Mesendoderm (in vitro differentiated cells): ENCODE measurements around the gene LPGAT1.
A peak's percentile ranks its signal among the peaks of the same experiment; 100 is the strongest.
"Not testable (repeated sequence)": the region's sequence is repeated elsewhere in the genome, so short reads cannot be mapped to it uniquely, and the experiment has no call there.

ENCODE experiments used
- DNase-seq: peaks from one replicate; pipeline ENCODE4 v3.0.0; 2013
- H2AK5ac ChIP-seq: 2 replicates; pipeline ENCODE4 v1.6.1; 2013; ENCODE audit warnings: low read length, inconsistent platforms
- H2BK120ac ChIP-seq: 2 replicates; pipeline ENCODE4 v1.6.1; 2013; ENCODE audit warnings: low read depth, mild to moderate bottlenecking, low read length, moderate library complexity, mixed read lengths
- H2BK15ac ChIP-seq: replicated peaks from 2 replicates; pipeline ENCODE4 v1.6.1; 2013; ENCODE audit warnings: low read depth, mild to moderate bottlenecking, moderate library complexity
- H2BK5ac ChIP-seq: 2 replicates; pipeline ENCODE4 v1.6.1; 2013; ENCODE audit warnings: low read length, inconsistent platforms
- H3K18ac ChIP-seq: 2 replicates; pipeline ENCODE4 v1.6.1; 2013; ENCODE audit warnings: mild to moderate bottlenecking, low read length, mixed read lengths
- H3K23ac ChIP-seq: one replicate; pipeline ENCODE4 v1.6.1; 2013; ENCODE audit warnings: low read length
- H3K27ac ChIP-seq: 2 replicates; pipeline ENCODE4 v1.5.1; 2013; ENCODE audit warnings: low read depth, mild to moderate bottlenecking, inconsistent platforms, low read length, moderate library complexity
- H3K27me3 ChIP-seq: 2 replicates; pipeline ENCODE4 v1.6.1; 2013; ENCODE audit warnings: low read length, control low read depth, mild to moderate bottlenecking, inconsistent platforms; ENCODE audit not compliant: insufficient read depth, poor library complexity
- H3K36me3 ChIP-seq: 2 replicates; pipeline ENCODE4 v1.6.1; 2013; ENCODE audit warnings: low read length, inconsistent platforms; ENCODE audit not compliant: control insufficient read depth, insufficient read depth
- H3K4ac ChIP-seq: one replicate; pipeline ENCODE4 v1.6.1; 2013; ENCODE audit warnings: low read depth, mild to moderate bottlenecking, low read length, moderate library complexity
- H3K4me1 ChIP-seq: 2 replicates; pipeline ENCODE4 v1.6.1; 2013; ENCODE audit warnings: low read depth, low read length, inconsistent platforms; ENCODE audit not compliant: control insufficient read depth
- H3K4me2 ChIP-seq: 2 replicates; pipeline ENCODE4 v1.6.1; 2013; ENCODE audit warnings: low read length
- H3K4me3 ChIP-seq: 2 replicates; pipeline ENCODE4 v1.5.1; 2013; ENCODE audit warnings: mild to moderate bottlenecking, low read length
- H3K56ac ChIP-seq: one replicate; pipeline ENCODE4 v1.6.1; 2013; ENCODE audit warnings: low read length
- H3K79me1 ChIP-seq: 2 replicates; pipeline ENCODE4 v1.6.1; 2013; ENCODE audit warnings: low read length, inconsistent platforms
- H3K79me2 ChIP-seq: 2 replicates; pipeline ENCODE4 v1.6.1; 2013; ENCODE audit warnings: mild to moderate bottlenecking, low read length; ENCODE audit not compliant: control insufficient read depth, insufficient read depth
- H3K9ac ChIP-seq: 2 replicates; pipeline ENCODE4 v1.6.1; 2013; ENCODE audit warnings: low read length, inconsistent platforms
- H4K5ac ChIP-seq: one replicate; pipeline ENCODE4 v1.6.1; 2013; ENCODE audit warnings: low read length
- H4K8ac ChIP-seq: one replicate; pipeline ENCODE4 v1.6.1; 2013; ENCODE audit warnings: low read depth, mild to moderate bottlenecking, control low read depth, low read length, moderate library complexity
- WGBS: extraction: QIAGEN DNeasy Blood & Tissue Kit; methylation state at CpG from one replicate; pipeline ENCODE4 v1.1.7; 2013; ENCODE audit warnings: low lambda C conversion rate, missing lambda C conversion rate; ENCODE audit not compliant: insufficient coverage; ENCODE audit errors: extremely low coverage; 5-methylcytosine and 5-hydroxymethylcytosine counted together

LPGAT1 gene

DNA sequence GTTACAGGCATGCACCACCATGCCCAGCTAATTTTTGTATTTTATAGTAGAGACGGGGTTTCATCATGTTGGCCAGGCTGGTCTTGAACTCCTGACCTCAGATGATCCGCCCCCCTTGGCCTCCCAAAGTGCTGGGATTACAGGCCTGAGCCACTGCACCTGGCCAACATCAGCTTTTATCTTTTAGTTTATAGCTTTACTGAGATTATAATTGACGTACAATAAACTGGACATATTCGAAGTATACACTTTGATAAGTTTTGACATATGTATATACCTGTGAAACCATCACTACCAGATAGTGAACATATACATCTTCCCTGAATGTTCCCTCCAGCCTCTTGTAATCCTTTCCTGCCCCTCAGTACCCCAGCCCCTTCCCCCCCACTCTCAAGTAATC lies 114.0 kb downstream of the LPGAT1 start:
- not testable (repeated sequence) for H3K79me2 ChIP-seq, H3K4ac ChIP-seq, H3K23ac ChIP-seq, H3K9ac ChIP-seq, H3K36me3 ChIP-seq, H2BK120ac ChIP-seq, H2AK5ac ChIP-seq, H2BK15ac ChIP-seq, H2BK5ac ChIP-seq, DNase-seq, H4K8ac ChIP-seq, H3K79me1 ChIP-seq, H3K4me1 ChIP-seq, H3K56ac ChIP-seq, H3K18ac ChIP-seq, H3K27ac ChIP-seq, H3K4me3 ChIP-seq, H4K5ac ChIP-seq, H3K4me2 ChIP-seq, H3K27me3 ChIP-seq
- no CpG with 5 or more reads among the region's 4 CpGs for WGBS

DNA sequence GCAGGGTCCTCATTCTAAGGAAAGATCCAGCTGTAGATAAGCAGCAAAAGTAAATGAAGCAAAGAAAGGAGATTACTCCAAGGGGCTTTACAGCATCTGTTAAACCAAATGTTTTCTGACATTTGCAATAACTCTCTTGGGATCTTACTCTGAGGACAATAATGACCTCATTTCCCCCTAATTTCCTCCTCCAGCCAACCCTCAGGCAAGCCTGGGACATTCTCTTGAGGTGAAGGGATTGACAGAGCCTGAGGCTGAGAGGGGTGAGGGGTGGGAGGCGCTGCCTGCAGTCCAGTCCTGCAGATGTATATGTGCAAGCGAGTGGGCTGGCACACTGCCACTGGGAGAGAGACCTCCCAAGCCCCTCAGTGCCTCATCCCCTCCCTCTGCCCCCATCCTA lies 114.6 kb downstream of the LPGAT1 start:
- Histone ChIP-seq H3K18ac (no peak overlapping the region), H4K5ac (no peak overlapping the region), H3K9ac (no peak overlapping the region), H2BK120ac (no peak overlapping the region), H3K4me1 (no peaks in the 10 kb centered on the region), H3K79me1 (no peaks in the 10 kb centered on the region), H4K8ac (no peak overlapping the region), H3K27ac (no peak overlapping the region), H3K27me3 (no peaks in the 10 kb centered on the region), H2BK15ac (no peak overlapping the region), H2BK5ac (no peak overlapping the region), H2AK5ac (no peak overlapping the region), H3K56ac (no peak overlapping the region), H3K36me3 (no peaks in the 10 kb centered on the region), H3K4me2 (no peak overlapping the region), H3K4me3 (no peak overlapping the region), H3K79me2 (no peaks in the 10 kb centered on the region), H3K23ac (no peak overlapping the region), H3K4ac (no peak overlapping the region)
- DNase-seq: peak; percentile 52
- no CpG with 5 or more reads among the region's 2 CpGs for WGBS

DNA sequence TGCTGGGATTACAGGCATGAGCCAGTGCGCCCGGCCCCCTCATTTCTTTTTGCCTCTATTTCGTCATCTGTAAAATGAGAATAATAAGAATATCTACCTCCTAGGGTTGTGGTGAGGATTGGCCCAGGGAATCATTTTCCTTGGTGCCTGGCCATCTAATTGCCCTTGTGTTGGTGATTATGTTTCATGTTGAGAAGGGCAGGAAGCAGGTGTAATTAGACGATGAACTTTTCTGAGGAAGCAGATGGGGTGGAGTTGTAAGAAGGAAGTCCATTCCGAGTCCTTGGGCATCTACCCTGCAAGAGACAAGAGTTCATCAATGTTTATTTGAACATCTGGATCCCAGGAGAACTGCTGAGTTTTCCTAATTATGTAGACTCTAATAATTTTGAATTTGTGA lies 116.4 kb downstream of the LPGAT1 start:
- Histone ChIP-seq H2BK15ac (no peak overlapping the region), H3K23ac (no peak overlapping the region), H3K27me3 (no peaks in the 10 kb centered on the region), H3K79me1 (no peaks in the 10 kb centered on the region), H2BK5ac (no peak overlapping the region), H3K36me3 (no peaks in the 10 kb centered on the region), H2AK5ac (no peak overlapping the region), H3K4ac (no peak overlapping the region), H3K18ac (no peak overlapping the region), H3K4me2 (no peak overlapping the region), H2BK120ac (no peak overlapping the region), H3K56ac (no peak overlapping the region), H3K4me1 (no peaks in the 10 kb centered on the region), H3K27ac (no peak overlapping the region), H4K5ac (no peak overlapping the region), H4K8ac (no peak overlapping the region), H3K79me2 (no peaks in the 10 kb centered on the region), H3K9ac (no peak overlapping the region), H3K4me3 (no peak overlapping the region)
- WGBS: no CpG with 5 or more reads among the region's 5 CpGs
- no peak for DNase-seq

DNA sequence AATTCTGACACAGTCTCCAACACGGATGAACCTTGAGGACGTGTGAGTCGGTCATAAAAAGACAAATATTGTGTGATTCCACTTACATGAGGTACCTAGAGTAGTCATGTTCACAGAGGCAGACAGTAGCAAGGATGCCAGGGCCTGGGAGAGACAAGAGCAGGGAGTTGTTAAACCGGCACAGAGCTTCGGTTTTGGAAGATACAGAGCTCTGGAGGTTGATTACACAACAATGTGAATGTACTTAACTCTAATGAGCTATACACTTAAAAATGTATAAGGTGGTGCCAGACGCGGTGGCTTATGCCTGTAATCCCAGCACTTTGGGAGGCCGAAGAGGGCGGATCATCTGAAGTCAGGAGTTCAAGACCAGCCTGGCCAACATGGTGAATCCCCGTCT lies 117.3 kb downstream of the LPGAT1 start:
- Histone ChIP-seq H3K79me2 (no peaks in the 10 kb centered on the region), H3K4me1 (no peaks in the 10 kb centered on the region), H3K23ac (no peak overlapping the region), H3K4me3 (no peak overlapping the region), H3K27me3 (no peaks in the 10 kb centered on the region), H3K9ac (no peak overlapping the region), H4K8ac (no peak overlapping the region), H3K56ac (no peak overlapping the region), H2AK5ac (no peak overlapping the region), H2BK15ac (no peak overlapping the region), H2BK120ac (no peak overlapping the region), H3K18ac (no peak overlapping the region), H2BK5ac (no peak overlapping the region), H3K27ac (no peak overlapping the region), H3K4me2 (no peak overlapping the region), H3K79me1 (no peaks in the 10 kb centered on the region), H3K36me3 (no peaks in the 10 kb centered on the region), H3K4ac (no peak overlapping the region), H4K5ac (no peak overlapping the region)
- no CpG with 5 or more reads among the region's 10 CpGs for WGBS
- no peak for DNase-seq

DNA sequence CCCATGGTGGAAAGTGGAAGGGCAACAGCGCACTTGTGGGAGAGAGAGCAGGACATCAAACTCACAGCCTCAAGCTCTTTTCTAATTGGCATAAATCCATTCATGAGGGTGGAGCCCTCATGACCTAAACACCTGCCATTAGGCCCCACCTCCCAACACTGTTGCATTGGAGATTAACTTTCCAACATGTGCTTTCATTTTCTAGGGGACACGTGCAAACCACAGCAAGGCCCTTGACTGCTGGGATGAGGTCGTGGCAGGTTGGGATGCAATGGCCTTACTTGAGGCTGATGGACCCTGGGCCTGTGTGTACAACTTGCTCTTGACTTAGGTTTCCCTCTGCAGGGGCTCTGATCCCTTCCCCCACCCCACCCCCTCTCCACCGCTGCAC lies 119.3 kb downstream of the LPGAT1 start:
- Histone ChIP-seq H3K4ac (no peak overlapping the region), H2BK5ac (no peak overlapping the region), H3K18ac (no peak overlapping the region), H3K9ac (no peak overlapping the region), H3K23ac (no peak overlapping the region), H3K56ac (no peak overlapping the region), H2AK5ac (no peak overlapping the region), H2BK120ac (no peak overlapping the region), H3K4me1 (no peaks in the 10 kb centered on the region), H3K27ac (no peak overlapping the region), H3K79me1 (no peaks in the 10 kb centered on the region), H3K79me2 (no peaks in the 10 kb centered on the region), H3K36me3 (no peaks in the 10 kb centered on the region), H3K27me3 (no peaks in the 10 kb centered on the region), H3K4me2 (no peak overlapping the region), H4K5ac (no peak overlapping the region), H3K4me3 (no peak overlapping the region), H2BK15ac (no peak overlapping the region), H4K8ac (no peak overlapping the region)
- no peak for DNase-seq
- no CpG with 5 or more reads among the region's 4 CpGs for WGBS

DNA sequence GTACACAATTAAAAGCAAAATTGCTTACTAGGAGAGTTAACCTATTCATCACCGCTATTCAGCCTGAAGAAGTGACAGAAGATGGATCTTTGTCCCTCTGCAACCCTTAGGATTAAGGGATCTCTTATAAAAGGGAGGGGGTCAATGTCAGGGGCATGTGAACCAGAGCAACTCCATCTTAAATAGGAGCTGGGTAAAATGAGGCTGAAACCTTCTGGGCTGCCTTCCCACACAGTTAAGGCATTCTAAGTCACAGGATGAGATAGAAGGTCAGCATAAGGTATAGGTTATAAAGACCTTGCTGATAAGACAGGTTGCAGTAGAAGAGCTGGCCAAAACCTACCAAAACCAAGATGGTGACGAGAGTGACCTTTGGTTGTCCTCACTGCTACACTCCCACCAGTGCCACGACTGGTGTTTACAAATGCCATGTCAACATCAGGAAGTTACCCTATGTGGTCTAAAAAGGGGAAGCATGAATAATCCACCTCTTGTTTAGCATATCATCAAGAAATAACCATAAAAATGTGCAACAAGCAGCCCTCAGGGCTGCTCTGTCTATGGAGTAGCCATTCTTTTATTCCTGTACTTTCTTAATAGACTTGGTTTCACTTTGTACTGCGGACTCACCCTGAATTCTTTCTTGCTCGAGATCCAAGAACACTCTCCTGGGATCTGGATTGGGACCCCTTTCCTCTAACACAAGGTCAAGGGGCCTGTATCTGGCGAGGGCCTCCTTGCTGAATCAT lies 119.8 kb downstream of the LPGAT1 start:
- H3K27ac ChIP-seq: no peak overlapping the region
- no peak overlapping the region for H3K4me3 ChIP-seq
- H3K36me3 ChIP-seq: no peaks in the 10 kb centered on the region
- no peak overlapping the region for H3K9ac ChIP-seq
- no peaks in the 10 kb centered on the region for H3K27me3 ChIP-seq
- H3K4me2 ChIP-seq: no peak overlapping the region
- no CpG with 5 or more reads among the region's 6 CpGs for WGBS
- no peak overlapping the region for H3K56ac ChIP-seq
- no peak overlapping the region for H3K4ac ChIP-seq
- no peaks in the 10 kb centered on the region for H3K4me1 ChIP-seq
- no peak overlapping the region for H2AK5ac ChIP-seq
- no peak overlapping the region for H4K5ac ChIP-seq
- no peaks in the 10 kb centered on the region for H3K79me1 ChIP-seq
- H2BK5ac ChIP-seq: no peak overlapping the region
- H2BK15ac ChIP-seq: no peak overlapping the region
- no peak overlapping the region for H3K18ac ChIP-seq
- no peaks in the 10 kb centered on the region for H3K79me2 ChIP-seq
- no peak overlapping the region for H2BK120ac ChIP-seq
- H3K23ac ChIP-seq: no peak overlapping the region
- DNase-seq: no peak
- no peak overlapping the region for H4K8ac ChIP-seq
